GM23338 (cell line): ENCODE results near the gene JMJD1C. TPM values are rescaled to one million over a fixed set of nuclear protein-coding genes. Genes with fewer than 3 reads are reported as not detected.
"Not testable (repeated sequence)": the region's sequence is repeated elsewhere in the genome, so short reads cannot be mapped to it uniquely, and the experiment has no call there.

Source experiments
- ATAC-seq: fragments of 200-7000 bp; cut with Tn5 transposase; 3 replicates; pipeline ENCODE4 v1.9.1; 2020
- DNase-seq: peaks from one replicate; pipeline ENCODE4 v3.0.0-alpha.2; 2015; ENCODE audit warnings: low spot score
- H2AFZ ChIP-seq: fragments of 200-600 bp; sonication (generic); 2 replicates; pipeline ENCODE4 v1.8.0; 2016; ENCODE audit warnings: antibody characterized with exemption, mild to moderate bottlenecking, moderate library complexity
- H3F3A ChIP-seq: fragments of 200-600 bp; sonication (generic); replicated peaks from 2 replicates; pipeline ENCODE4 v1.8.0; 2017; ENCODE audit warnings: antibody characterized with exemption, mixed run types, low read depth
- H3K27ac ChIP-seq: fragments of 200-600 bp; sonication (generic); 2 replicates; pipeline ENCODE4 v1.6.1; 2016; ENCODE audit warnings: low read depth
- H3K27me3 ChIP-seq: fragments of 200-600 bp; sonication (generic); 2 replicates; pipeline ENCODE4 v1.8.0; 2016; ENCODE audit warnings: mild to moderate bottlenecking, mixed run types, moderate library complexity; ENCODE audit not compliant: insufficient read depth
- H3K36me3 ChIP-seq: fragments of 200-600 bp; sonication (generic); 2 replicates; pipeline ENCODE4 v1.8.0; 2016; ENCODE audit warnings: mild to moderate bottlenecking; ENCODE audit not compliant: insufficient read depth
- H3K4me1 ChIP-seq: fragments of 200-600 bp; sonication (generic); 2 replicates; pipeline ENCODE4 v1.8.0; 2016; ENCODE audit warnings: mild to moderate bottlenecking, moderate library complexity; ENCODE audit not compliant: insufficient read depth
- H3K4me2 ChIP-seq: fragments of 200-600 bp; sonication (generic); 2 replicates; pipeline ENCODE4 v1.7.1; 2017; ENCODE audit warnings: mixed run types
- H3K4me3 ChIP-seq: fragments of 200-600 bp; sonication (generic); 2 replicates; pipeline ENCODE4 v1.6.1; 2016; ENCODE audit warnings: mixed run types
- H3K79me2 ChIP-seq: fragments of 200-600 bp; sonication (generic); replicated peaks from 2 replicates; pipeline ENCODE4 v1.8.0; 2017; ENCODE audit warnings: mild to moderate bottlenecking; ENCODE audit not compliant: insufficient read depth
- H3K9me2 ChIP-seq: fragments of 200-600 bp; sonication (generic); 2 replicates; pipeline ENCODE4 v1.8.0; 2017; ENCODE audit not compliant: insufficient read depth
- H4K20me1 ChIP-seq: fragments of 200-600 bp; sonication (generic); replicated peaks from 2 replicates; pipeline ENCODE4 v1.8.0; 2017; ENCODE audit warnings: mild to moderate bottlenecking; ENCODE audit not compliant: insufficient read depth
- H3K27ac Mint-ChIP-seq: 2 replicates; pipeline ENCODE4 v1.8.0; 2020; ENCODE audit warnings: inconsistent platforms, mild to moderate bottlenecking, moderate library complexity, mixed read lengths
- H3K27me3 Mint-ChIP-seq: 3 replicates; pipeline ENCODE4 v1.8.0; 2022; ENCODE audit warnings: low read depth, mild to moderate bottlenecking, moderate library complexity, mixed read lengths, inconsistent platforms; ENCODE audit not compliant: insufficient read depth, poor library complexity
- H3K36me3 Mint-ChIP-seq: 3 replicates; pipeline ENCODE4 v1.8.0; 2021; ENCODE audit warnings: low read depth, mild to moderate bottlenecking, inconsistent platforms, moderate library complexity, mixed read lengths
- H3K4me1 Mint-ChIP-seq: 3 replicates; pipeline ENCODE4 v1.8.0; 2020; ENCODE audit warnings: mild to moderate bottlenecking, inconsistent platforms, mixed read lengths
- H3K4me3 Mint-ChIP-seq: 3 replicates; pipeline ENCODE4 v1.8.0; 2021; ENCODE audit warnings: moderate library complexity, mild to moderate bottlenecking, inconsistent platforms, mixed read lengths
- H3K9me3 Mint-ChIP-seq: 3 replicates; pipeline ENCODE4 v1.8.0; 2020; ENCODE audit warnings: moderate library complexity, mild to moderate bottlenecking, inconsistent platforms, mixed read lengths
- CREB1 ChIP-seq: fragments of 250-450 bp; sonication (Bioruptor Pico); IDR thresholded peaks from 2 replicates; pipeline ENCODE4 v1.5.0; 2020; ENCODE audit warnings: low read depth, mild to moderate bottlenecking, moderate library complexity
- EZH2 ChIP-seq: fragments of 200-600 bp; sonication (generic); IDR thresholded peaks from one replicate; pipeline ENCODE4 v1.8.0; 2017; ENCODE audit warnings: antibody characterized with exemption, mild to moderate bottlenecking, low read depth; ENCODE audit not compliant: unreplicated experiment
- JUNB ChIP-seq: IDR thresholded peaks from one replicate; pipeline ENCODE4 v1.6.1; 2016; ENCODE audit warnings: antibody characterized with exemption; ENCODE audit not compliant: unreplicated experiment
- NANOG ChIP-seq: IDR thresholded peaks from 2 replicates; pipeline ENCODE4 v1.6.1; 2016; ENCODE audit warnings: antibody characterized with exemption, borderline replicate concordance
- POLR2AphosphoS5 ChIP-seq: IDR thresholded peaks from 2 replicates; pipeline ENCODE4 v1.6.1; 2016; ENCODE audit warnings: antibody characterized with exemption, low read depth
- STAT1 ChIP-seq: IDR thresholded peaks from one replicate; pipeline ENCODE4 v1.6.1; 2016; ENCODE audit warnings: antibody characterized with exemption; ENCODE audit not compliant: unreplicated experiment
- polyA plus RNA-seq: library from polyadenylated mRNA; unstranded; fragments of >200 nt; fragmentation: Nextera tagmentation; extraction: Ambion mirVana; gene quantifications from 2 replicates; pipeline ENCODE4 v1.2.1, GENCODE V29; 2016
- total RNA-seq: library from RNA; depleted of rRNA; stranded (reverse); fragments of >200 nt; shearing (Covaris generic); gene quantifications from 2 replicates; pipeline ENCODE4 v1.2.3, GENCODE V29; 2014
- TF ChIP-seq, protein P1 (sequence below), 2 experiments: fragments of 200-600 bp in 1 of 2; sonication (generic) in 1 of 2; conservative IDR thresholded peaks; 2 replicates each; pipeline versions ENCODE4 v1.5.1 to v1.6.1; 2016 to 2017; ENCODE audit warnings: antibody characterized with exemption in 2 of 2, low read depth in 2 of 2, mild to moderate bottlenecking in 2 of 2, moderate library complexity in 1 of 2
- TF ChIP-seq, protein P2 (sequence below): IDR thresholded peaks from one replicate; pipeline ENCODE4 v1.6.1; 2018; ENCODE audit warnings: antibody characterized with exemption; ENCODE audit not compliant: unreplicated experiment
- TF ChIP-seq, protein P3 (sequence below): fragments of 250-450 bp; sonication (Bioruptor Pico); IDR thresholded peaks from 2 replicates; pipeline ENCODE4 v1.5.0; 2020; ENCODE audit warnings: mild to moderate bottlenecking, moderate library complexity
- TF ChIP-seq, protein P4 (sequence below): IDR thresholded peaks from 2 replicates; pipeline ENCODE4 v1.6.1; 2016; ENCODE audit warnings: antibody characterized with exemption

Gene JMJD1C
- total and polyA plus RNA-seq, 2 experiments from 2014 or later: 333 to 435 TPM

DNA sequence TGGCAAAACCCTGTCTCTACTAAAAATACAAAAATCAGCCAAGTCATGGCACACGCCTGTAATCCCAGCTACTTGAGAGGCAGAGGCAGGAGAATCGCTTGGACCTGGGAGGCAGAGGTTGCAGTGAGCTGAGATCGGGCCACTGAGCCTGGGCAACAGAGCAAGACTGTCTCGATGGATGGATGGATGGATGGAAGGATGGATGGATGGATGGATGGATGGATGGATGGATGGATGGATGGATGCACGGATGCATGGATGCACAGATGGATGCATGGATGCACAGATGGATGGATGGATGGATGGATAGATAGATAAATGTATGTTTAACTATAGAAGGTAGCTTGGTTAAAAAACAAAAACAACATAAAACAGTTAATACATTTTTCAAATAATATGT lies 34.8 kb upstream of the JMJD1C start:
- H2AFZ ChIP-seq, H3K27me3 ChIP-seq, H3K9me2 ChIP-seq, ATAC-seq, H3F3A ChIP-seq, H3K36me3 ChIP-seq, H3K4me3 ChIP-seq, H3K27ac ChIP-seq, H4K20me1 ChIP-seq, H3K9me3 Mint-ChIP-seq, H3K27ac Mint-ChIP-seq, H3K27me3 Mint-ChIP-seq, H3K4me3 Mint-ChIP-seq, H3K4me2 ChIP-seq, H3K36me3 Mint-ChIP-seq, DNase-seq: not testable (repeated sequence)
- Histone ChIP-seq H3K4me1 (peaks cover 21% of the 10 kb centered on the region), H3K79me2 (peaks cover 87% of the 10 kb centered on the region)
- H3K4me1 Mint-ChIP-seq: peaks cover 17% of the 10 kb centered on the region

DNA sequence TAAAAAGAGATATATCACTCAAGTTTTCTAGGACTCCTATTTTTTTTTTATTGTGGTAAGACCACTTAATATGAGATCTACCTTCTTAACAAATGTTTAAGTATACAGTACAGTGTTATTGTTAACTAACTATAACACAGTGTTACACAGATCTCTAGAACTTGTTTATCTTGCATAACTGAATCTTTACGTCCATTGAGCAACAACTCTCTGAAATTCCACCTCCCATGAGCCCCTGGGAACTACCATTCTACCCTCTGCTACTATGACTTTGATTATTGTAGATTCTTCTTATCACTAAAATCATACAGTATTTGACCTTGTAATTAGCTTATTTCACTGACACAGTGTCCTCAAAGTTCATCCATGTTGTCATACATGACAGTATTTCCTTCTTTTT lies 32.9 kb upstream of the JMJD1C start:
- no peak for DNase-seq
- no peaks in the 10 kb centered on the region for H3K36me3 ChIP-seq
- Mint-ChIP-seq H3K36me3 (peaks cover 6% of the 10 kb centered on the region; the same call in 2 of the 3 replicates), H3K4me3 (no peak overlapping the region), H3K9me3 (no peaks in the 10 kb centered on the region), H3K27me3 (no peaks in the 10 kb centered on the region), H3K27ac (no peak overlapping the region), H3K4me1 (peaks cover 4% of the 10 kb centered on the region; the same call in 2 of the 3 replicates)
- H3K9me2 ChIP-seq: no peaks in the 10 kb centered on the region
- H3F3A ChIP-seq: no peaks in the 10 kb centered on the region
- no peaks in the 10 kb centered on the region for H4K20me1 ChIP-seq
- H3K27me3 ChIP-seq: no peaks in the 10 kb centered on the region
- H2AFZ ChIP-seq: no peak overlapping the region
- no peak for ATAC-seq
- peaks cover 91% of the 10 kb centered on the region for H3K79me2 ChIP-seq
- H3K4me2 ChIP-seq: no peak overlapping the region
- H3K4me1 ChIP-seq: peaks cover 6% of the 10 kb centered on the region
- H3K4me3 ChIP-seq: no peak overlapping the region
- H3K27ac ChIP-seq: no peak overlapping the region
- TF ChIP-seq STAT1: no peak
- TF ChIP-seq, protein P1, sequence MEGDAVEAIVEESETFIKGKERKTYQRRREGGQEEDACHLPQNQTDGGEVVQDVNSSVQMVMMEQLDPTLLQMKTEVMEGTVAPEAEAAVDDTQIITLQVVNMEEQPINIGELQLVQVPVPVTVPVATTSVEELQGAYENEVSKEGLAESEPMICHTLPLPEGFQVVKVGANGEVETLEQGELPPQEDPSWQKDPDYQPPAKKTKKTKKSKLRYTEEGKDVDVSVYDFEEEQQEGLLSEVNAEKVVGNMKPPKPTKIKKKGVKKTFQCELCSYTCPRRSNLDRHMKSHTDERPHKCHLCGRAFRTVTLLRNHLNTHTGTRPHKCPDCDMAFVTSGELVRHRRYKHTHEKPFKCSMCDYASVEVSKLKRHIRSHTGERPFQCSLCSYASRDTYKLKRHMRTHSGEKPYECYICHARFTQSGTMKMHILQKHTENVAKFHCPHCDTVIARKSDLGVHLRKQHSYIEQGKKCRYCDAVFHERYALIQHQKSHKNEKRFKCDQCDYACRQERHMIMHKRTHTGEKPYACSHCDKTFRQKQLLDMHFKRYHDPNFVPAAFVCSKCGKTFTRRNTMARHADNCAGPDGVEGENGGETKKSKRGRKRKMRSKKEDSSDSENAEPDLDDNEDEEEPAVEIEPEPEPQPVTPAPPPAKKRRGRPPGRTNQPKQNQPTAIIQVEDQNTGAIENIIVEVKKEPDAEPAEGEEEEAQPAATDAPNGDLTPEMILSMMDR (conservative IDR thresholded peaks at IDR 0.05; ENCODE audit: low read depth in 2 of 2): no peak
- no peak for TF ChIP-seq CREB1
- TF ChIP-seq, protein P2, sequence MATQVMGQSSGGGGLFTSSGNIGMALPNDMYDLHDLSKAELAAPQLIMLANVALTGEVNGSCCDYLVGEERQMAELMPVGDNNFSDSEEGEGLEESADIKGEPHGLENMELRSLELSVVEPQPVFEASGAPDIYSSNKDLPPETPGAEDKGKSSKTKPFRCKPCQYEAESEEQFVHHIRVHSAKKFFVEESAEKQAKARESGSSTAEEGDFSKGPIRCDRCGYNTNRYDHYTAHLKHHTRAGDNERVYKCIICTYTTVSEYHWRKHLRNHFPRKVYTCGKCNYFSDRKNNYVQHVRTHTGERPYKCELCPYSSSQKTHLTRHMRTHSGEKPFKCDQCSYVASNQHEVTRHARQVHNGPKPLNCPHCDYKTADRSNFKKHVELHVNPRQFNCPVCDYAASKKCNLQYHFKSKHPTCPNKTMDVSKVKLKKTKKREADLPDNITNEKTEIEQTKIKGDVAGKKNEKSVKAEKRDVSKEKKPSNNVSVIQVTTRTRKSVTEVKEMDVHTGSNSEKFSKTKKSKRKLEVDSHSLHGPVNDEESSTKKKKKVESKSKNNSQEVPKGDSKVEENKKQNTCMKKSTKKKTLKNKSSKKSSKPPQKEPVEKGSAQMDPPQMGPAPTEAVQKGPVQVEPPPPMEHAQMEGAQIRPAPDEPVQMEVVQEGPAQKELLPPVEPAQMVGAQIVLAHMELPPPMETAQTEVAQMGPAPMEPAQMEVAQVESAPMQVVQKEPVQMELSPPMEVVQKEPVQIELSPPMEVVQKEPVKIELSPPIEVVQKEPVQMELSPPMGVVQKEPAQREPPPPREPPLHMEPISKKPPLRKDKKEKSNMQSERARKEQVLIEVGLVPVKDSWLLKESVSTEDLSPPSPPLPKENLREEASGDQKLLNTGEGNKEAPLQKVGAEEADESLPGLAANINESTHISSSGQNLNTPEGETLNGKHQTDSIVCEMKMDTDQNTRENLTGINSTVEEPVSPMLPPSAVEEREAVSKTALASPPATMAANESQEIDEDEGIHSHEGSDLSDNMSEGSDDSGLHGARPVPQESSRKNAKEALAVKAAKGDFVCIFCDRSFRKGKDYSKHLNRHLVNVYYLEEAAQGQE: no peak
- TF ChIP-seq NANOG: no peak
- no peak for TF ChIP-seq JUNB
- TF ChIP-seq POLR2AphosphoS5: no peak
- TF ChIP-seq, protein P3, sequence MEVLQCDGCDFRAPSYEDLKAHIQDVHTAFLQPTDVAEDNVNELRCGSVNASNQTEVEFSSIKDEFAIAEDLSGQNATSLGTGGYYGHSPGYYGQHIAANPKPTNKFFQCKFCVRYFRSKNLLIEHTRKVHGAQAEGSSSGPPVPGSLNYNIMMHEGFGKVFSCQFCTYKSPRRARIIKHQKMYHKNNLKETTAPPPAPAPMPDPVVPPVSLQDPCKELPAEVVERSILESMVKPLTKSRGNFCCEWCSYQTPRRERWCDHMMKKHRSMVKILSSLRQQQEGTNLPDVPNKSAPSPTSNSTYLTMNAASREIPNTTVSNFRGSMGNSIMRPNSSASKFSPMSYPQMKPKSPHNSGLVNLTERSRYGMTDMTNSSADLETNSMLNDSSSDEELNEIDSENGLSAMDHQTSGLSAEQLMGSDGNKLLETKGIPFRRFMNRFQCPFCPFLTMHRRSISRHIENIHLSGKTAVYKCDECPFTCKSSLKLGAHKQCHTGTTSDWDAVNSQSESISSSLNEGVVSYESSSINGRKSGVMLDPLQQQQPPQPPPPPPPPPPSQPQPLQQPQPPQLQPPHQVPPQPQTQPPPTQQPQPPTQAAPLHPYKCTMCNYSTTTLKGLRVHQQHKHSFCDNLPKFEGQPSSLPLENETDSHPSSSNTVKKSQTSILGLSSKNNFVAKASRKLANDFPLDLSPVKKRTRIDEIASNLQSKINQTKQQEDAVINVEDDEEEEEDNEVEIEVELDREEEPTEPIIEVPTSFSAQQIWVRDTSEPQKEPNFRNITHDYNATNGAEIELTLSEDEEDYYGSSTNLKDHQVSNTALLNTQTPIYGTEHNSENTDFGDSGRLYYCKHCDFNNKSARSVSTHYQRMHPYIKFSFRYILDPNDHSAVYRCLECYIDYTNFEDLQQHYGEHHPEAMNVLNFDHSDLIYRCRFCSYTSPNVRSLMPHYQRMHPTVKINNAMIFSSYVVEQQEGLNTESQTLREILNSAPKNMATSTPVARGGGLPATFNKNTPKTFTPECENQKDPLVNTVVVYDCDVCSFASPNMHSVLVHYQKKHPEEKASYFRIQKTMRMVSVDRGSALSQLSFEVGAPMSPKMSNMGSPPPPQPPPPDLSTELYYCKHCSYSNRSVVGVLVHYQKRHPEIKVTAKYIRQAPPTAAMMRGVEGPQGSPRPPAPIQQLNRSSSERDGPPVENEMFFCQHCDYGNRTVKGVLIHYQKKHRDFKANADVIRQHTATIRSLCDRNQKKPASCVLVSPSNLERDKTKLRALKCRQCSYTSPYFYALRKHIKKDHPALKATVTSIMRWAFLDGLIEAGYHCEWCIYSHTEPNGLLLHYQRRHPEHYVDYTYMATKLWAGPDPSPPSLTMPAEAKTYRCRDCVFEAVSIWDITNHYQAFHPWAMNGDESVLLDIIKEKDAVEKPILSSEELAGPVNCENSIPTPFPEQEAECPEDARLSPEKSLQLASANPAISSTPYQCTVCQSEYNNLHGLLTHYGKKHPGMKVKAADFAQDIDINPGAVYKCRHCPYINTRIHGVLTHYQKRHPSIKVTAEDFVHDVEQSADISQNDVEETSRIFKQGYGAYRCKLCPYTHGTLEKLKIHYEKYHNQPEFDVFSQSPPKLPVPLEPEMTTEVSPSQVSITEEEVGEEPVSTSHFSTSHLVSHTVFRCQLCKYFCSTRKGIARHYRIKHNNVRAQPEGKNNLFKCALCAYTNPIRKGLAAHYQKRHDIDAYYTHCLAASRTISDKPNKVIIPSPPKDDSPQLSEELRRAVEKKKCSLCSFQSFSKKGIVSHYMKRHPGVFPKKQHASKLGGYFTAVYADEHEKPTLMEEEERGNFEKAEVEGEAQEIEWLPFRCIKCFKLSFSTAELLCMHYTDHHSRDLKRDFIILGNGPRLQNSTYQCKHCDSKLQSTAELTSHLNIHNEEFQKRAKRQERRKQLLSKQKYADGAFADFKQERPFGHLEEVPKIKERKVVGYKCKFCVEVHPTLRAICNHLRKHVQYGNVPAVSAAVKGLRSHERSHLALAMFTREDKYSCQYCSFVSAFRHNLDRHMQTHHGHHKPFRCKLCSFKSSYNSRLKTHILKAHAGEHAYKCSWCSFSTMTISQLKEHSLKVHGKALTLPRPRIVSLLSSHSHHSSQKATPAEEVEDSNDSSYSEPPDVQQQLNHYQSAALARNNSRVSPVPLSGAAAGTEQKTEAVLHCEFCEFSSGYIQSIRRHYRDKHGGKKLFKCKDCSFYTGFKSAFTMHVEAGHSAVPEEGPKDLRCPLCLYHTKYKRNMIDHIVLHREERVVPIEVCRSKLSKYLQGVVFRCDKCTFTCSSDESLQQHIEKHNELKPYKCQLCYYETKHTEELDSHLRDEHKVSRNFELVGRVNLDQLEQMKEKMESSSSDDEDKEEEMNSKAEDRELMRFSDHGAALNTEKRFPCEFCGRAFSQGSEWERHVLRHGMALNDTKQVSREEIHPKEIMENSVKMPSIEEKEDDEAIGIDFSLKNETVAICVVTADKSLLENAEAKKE (CRISPR knock-in tag): no peak
- TF ChIP-seq, protein P4, sequence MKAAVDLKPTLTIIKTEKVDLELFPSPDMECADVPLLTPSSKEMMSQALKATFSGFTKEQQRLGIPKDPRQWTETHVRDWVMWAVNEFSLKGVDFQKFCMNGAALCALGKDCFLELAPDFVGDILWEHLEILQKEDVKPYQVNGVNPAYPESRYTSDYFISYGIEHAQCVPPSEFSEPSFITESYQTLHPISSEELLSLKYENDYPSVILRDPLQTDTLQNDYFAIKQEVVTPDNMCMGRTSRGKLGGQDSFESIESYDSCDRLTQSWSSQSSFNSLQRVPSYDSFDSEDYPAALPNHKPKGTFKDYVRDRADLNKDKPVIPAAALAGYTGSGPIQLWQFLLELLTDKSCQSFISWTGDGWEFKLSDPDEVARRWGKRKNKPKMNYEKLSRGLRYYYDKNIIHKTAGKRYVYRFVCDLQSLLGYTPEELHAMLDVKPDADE: no peak
- no peak for TF ChIP-seq EZH2
